D721Med (cell line): ENCODE results near the gene BACH2.

Experiments used
- DNase-seq: peaks from one replicate; pipeline ENCODE4 v3.0.0; 2011; ENCODE audit warnings: low spot score; ENCODE audit not compliant: insufficient read length
- FAIRE-seq: peaks from 2 replicates; lab custom pipeline; 2011; peaks lifted over from hg19 to GRCh38; lab: Jason Lieb, UNC
- TF ChIP-seq, protein P1 (sequence below): IDR thresholded peaks from 2 replicates; pipeline ENCODE4 v1.5.1; 2012; ENCODE audit warnings: mild to moderate bottlenecking, control low read depth; ENCODE audit not compliant: insufficient read depth; ENCODE audit errors: missing control alignments

Gene BACH2

DNA sequence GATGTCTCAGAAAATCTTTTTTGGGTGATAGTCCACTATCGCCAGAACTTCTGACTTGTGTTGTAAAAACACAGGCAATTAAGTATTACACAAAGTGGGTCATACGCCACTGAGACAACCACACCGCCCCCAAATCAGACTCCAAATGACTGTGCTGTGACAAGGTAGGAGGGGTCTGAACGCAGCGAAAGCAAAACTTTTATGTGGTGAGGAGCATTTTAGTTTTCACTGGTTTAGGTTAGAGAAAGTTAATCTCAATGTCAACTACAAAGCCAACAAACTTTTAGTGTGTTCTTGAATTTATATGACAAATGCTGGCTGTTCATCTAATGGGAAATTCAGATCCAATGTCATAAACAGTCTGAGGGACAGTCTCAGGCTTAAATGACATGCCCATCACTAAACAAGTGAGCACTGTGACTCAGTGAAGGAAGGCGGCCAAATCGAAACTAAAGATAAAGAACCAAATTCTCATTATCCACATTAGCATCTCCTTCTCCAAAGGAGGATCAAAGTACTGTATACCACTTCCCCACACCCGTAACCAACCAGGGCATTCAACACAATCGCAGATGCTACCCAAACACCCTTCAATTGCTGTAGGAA lies 215.7 kb downstream of the BACH2 start:
- FAIRE-seq (no peak), DNase-seq (no peak)
- TF ChIP-seq, protein P1, sequence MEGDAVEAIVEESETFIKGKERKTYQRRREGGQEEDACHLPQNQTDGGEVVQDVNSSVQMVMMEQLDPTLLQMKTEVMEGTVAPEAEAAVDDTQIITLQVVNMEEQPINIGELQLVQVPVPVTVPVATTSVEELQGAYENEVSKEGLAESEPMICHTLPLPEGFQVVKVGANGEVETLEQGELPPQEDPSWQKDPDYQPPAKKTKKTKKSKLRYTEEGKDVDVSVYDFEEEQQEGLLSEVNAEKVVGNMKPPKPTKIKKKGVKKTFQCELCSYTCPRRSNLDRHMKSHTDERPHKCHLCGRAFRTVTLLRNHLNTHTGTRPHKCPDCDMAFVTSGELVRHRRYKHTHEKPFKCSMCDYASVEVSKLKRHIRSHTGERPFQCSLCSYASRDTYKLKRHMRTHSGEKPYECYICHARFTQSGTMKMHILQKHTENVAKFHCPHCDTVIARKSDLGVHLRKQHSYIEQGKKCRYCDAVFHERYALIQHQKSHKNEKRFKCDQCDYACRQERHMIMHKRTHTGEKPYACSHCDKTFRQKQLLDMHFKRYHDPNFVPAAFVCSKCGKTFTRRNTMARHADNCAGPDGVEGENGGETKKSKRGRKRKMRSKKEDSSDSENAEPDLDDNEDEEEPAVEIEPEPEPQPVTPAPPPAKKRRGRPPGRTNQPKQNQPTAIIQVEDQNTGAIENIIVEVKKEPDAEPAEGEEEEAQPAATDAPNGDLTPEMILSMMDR, result no peak

DNA sequence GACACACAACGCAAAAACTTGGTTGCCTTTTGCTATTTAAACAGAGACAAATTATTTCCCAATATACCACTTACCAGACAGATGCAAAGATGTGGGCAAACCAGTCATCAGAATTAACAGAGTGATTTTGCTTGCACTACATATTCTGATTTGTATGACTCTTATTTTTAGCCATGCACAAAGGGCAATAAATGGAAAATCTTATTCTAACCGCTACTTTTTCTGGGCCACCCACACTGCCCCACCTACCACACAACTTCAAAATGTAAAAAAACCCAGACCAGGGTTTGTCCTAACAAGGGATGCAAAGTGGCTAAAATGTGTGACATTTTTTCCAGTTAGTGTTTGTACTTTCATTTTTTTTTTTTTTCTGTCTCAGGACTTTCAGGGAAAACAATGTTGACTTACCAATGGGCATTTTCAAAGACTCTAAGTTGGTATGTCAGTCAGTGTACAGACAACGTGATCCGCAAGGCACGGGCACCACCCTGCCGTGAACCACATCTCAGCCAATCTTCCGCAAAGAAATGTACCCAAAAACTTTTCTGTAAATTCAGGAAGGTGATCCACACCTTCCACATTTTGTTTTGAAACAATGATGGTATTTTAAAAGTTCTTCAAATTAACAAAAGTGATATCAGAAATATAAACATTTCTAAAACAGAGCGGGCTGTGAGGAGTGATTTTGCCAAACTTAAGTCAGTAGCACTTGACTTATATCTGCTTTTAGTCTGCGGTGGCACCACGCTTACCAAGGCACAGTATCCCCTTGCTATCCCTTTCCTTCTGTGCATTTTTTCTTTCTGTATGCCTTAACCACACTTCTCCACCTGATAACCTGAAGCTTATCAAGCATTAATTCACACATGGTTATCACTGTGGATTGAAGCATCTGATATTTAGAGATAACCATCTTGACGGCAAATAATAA lies 216.8 kb downstream of the BACH2 start:
- TF ChIP-seq, protein P1, result no peak
- no peak for FAIRE-seq
- DNase-seq, result no peak

DNA sequence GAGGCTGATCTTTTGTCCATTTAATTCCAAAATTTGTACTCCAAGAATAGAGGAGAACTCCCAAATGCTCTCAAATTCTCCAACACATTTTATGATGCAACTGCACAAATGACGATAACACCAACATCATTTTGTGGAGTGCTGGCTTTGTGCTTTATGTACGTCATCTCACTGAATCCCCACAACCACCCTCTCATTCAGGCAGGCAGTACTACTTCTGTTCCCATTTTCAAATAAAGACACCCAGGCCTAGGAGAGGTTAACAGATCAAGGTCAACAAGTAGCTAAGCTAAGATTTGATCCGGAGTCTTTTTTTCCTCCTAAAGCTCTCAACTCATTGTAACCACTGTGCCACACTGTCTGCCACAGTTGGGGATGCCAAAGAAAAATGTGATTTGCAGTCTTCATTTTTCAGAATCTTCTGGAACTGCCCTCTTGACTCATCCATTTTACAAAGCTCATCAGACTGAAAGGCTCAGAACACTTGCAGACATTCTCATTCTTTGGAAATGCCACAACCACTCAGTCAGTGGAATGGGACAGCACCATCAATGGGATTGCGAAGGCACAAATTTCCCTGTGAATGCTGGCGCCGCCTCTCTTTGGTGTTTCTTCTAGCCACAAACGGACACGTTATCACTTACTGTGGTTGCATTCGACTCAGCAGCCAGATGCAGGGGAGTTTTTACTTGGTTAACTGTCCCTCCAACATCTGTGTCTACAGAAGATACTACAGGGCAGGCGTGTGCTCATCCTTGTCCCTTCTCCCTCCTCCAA lies 217.9 kb downstream of the BACH2 start:
- FAIRE-seq, result no peak
- TF ChIP-seq, protein P1, result no peak
- DNase-seq, result no peak

DNA sequence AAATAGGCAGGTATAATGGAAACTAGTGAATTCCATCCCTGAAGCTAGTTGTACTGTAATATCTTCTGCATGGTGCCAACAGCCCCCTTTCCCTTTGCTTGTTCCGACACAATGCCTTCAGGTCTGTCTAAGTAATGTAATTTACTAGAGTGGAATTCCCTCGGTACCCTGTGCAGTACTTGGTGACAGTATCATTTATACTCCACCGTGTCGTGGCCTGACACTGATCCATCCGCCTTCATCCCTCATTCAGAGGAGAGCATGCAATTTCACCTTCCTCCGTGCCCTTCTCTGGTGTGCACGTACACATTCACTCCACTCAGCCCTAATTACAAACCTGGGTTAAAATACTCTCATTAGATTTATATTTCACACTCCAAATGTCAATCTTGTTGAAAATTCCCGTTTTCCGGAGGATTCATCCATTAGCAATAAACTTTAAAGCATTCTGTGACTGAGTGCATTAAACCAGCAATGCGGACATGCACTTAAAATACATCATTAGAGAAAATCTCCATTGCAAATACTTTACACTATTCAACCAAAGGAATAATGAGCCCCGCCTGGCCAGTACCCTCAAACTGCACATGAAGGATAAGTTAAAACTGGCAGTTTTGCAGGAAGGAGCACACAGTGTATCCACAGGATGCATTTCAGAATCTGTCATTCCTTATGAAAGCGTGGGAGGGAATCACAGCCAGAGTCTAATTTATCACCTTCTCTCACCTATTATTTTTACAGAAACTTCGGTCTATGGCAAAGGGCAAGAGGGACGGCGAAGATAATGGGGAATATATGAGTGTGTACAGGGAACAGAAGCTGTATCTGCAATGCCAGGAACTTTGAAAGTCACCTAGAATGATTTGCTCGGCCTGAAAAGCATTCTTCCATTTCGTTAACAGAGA lies 219.9 kb downstream of the BACH2 start:
- FAIRE-seq, result no peak
- no peak for DNase-seq
- TF ChIP-seq, protein P1, result no peak

DNA sequence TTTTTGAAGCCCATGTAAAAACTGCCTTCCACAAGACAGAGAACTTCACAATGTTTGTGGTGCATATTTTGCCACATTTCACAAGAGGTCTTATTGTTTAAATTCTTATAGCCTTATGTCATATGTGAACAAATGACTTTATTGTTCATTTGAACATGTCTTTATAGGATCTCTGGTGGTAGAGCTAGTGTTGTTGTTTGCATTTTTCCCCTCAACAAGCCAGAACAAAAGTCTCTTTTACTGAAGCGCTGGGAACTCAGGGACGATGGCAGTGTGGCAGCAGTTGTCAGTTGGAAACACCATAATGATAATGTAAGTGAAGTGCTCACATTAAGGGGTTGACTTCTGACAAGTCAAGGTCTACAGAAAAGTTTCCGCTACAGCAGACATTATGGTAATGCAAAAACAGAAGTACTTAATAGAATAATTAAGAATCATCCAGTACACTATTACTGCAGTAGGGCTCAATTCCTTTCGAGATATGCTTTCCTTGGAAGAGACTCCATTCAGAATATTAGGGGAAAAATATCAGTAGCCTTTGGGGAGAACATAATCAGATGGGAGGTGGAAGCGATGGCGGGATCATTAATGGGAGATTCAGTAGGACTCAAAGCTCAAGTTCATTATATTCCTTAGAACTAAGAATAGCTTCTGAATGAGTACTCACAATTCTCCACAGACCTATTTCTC lies 222.3 kb downstream of the BACH2 start:
- FAIRE-seq (no peak), DNase-seq (no peak)
- TF ChIP-seq, protein P1, result no peak

DNA sequence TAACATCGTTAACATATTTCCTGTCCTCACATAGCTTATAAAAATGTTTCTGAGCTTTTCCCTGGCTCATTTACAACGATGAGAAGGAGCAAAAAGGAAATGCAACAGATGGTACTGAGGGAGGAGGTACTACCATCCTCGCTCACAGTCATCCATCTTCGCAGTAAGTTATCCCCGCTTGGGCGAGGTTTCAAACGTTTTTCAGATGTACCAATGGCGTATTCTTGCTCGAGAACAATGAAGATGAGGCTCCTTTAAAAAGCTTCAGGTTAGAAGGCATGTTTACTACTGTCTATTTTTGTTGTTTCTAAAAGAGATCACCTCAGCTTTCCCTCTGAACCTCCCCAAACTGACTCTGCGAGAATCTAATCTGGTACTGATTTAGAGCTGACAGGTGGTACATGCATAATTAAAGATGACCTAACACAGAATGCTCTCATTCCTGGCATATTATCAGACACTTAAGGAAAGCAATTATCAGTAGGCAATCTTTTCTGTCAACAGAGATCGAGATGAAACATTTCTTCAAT lies 223.6 kb downstream of the BACH2 start:
- FAIRE-seq, result no peak

More for the DNA sequence above, 223.6 kb downstream of the BACH2 start:
- TF ChIP-seq, protein P1, result no peak
- DNase-seq, result no peak
